ENCODE results near the gene EVA1C. TPM values are rescaled to one million over a fixed set of nuclear protein-coding genes. Genes with fewer than 3 reads are reported as not detected.
A peak's percentile ranks its signal among the peaks of the same experiment; 100 is the strongest.

Gene EVA1C
- total and polyA plus RNA-seq, 2 donors (not counting 3 experiments of a cell fraction or from before 2014, with no cell fraction given), result 22.8 to 38.6 TPM

- intact Hi-C loops (cut with micrococcal nuclease), result no loop called here
- Histone ChIP-seq H4K20me1 (replicated peaks; ENCODE audit: control insufficient read depth, extremely low read depth, insufficient read depth, low read length) (no peaks in the 10 kb centered on the region), H3K4me1 (ENCODE audit: control insufficient read depth, extremely low read depth, insufficient read depth, low read length) (peaks cover 29% of the 10 kb centered on the region), H3K27me3 (ENCODE audit: control insufficient read depth in 2 of 2, insufficient read depth in 2 of 2, low read length in 2 of 2) (no peaks in the 10 kb centered on the region), H3K79me2 (ENCODE audit: control insufficient read depth, insufficient read depth, low read length) (peaks cover 3% of the 10 kb centered on the region), H3K9me1 (replicated peaks; ENCODE audit: control insufficient read depth, extremely low read depth, insufficient read depth, low read length) (no peaks in the 10 kb centered on the region), H3K9ac (replicated peaks; ENCODE audit: extremely low read depth, insufficient read depth, low read length) (no peak overlapping the region), H3K9me3 (replicated peaks; ENCODE audit: control insufficient read depth, insufficient read depth, low read length) (no peaks in the 10 kb centered on the region), H3K36me3 (ENCODE audit: control insufficient read depth in 2 of 2, extremely low read depth in 1 of 2, insufficient read depth in 2 of 2, low read length in 2 of 2) (peaks cover 5 to 6% of the 10 kb centered on the region in 2 experiments), H2AFZ (ENCODE audit: low read depth, low read length) (no peak overlapping the region), H3K4me3 (replicated peaks in 1 of 3; ENCODE audit: insufficient read depth in 1 of 3, low read depth in 1 of 3, low read length in 3 of 3) (no peak overlapping the region), H3K27ac (ENCODE audit: insufficient read depth, low read depth, low read length) (peak overlapping the region; percentile 93), H3K4me2 (ENCODE audit: insufficient read depth, low read length) (no peak overlapping the region)
- TF ChIP-seq JUN (IDR thresholded peaks at IDR 0.05; ENCODE audit: borderline replicate concordance, insufficient read depth, insufficient read length, low read depth) (no peak), MAX (IDR thresholded peaks at IDR 0.05; ENCODE audit: insufficient read depth, insufficient read length) (no peak), GATA2 (IDR thresholded peaks at IDR 0.05; ENCODE audit: insufficient read depth, insufficient read length, low read depth, low read length) (no peak), POLR2AphosphoS5 (IDR thresholded peaks at IDR 0.05; ENCODE audit: insufficient read depth, low read depth, low read length) (no peak), CTCF (IDR thresholded peaks at IDR 0.05; ENCODE audit: extremely low read depth in 1 of 2, insufficient read depth in 1 of 2, low read depth in 1 of 2, low read length in 2 of 2) (no peak), POLR2A (IDR thresholded peaks at IDR 0.05; ENCODE audit: low read depth, low read length) (no peak), FOS (IDR thresholded peaks at IDR 0.05; ENCODE audit: borderline replicate concordance, insufficient read depth, low read length) (no peak), EZH2 (IDR thresholded peaks at IDR 0.05; ENCODE audit: borderline replicate concordance, low read depth, low read length, severe bottlenecking) (no peak), MYC (IDR thresholded peaks at IDR 0.05; ENCODE audit: low read depth, low read length) (no peak)
- dilution Hi-C loops (cut with MboI; ENCODE audit: extremely low pct_ligation_motif_present, low sequenced_read_pairs), result no loop called here
- BruUV-seq (replicated peaks), result no TSS peak
- ChIA-PET CTCF (interaction anchor here (0.9 to 2.4 kb wide), 7 partner anchors 9 to 228 kb away, joined by 3 to 38 read pairs (median 7); partner anchors contain the start of gene URB1), POLR2A (interaction anchor here (0.6 kb wide), 1 partner anchor 43 kb away, joined by 6 read pairs; no protein-coding TSS in a partner anchor)
- FAIRE-seq (peak; percentile 57), DNase-seq (ENCODE audit: low read depth, low spot score) (peak; percentile 85)
These were observed 39.8 kb upstream of the EVA1C start for GRCh38 chr21:32372755-32373154.

Data from endothelial cell of umbilical vein (primary cell).